B cell (primary cell): ENCODE results near the gene USB1. TPM values are rescaled to one million over a fixed set of nuclear protein-coding genes. Genes with fewer than 3 reads are reported as not detected.

Source experiments
- ATAC-seq: fragments of 200-7000 bp; cut with Tn5 transposase; one replicate; pipeline ENCODE4 v1.10.0; 2021; ENCODE audit warnings: low read depth, mild to moderate bottlenecking, moderate number of reproducible peaks, moderate library complexity
- CTCF ChIA-PET: fragments of 350-600 bp; sonication (Branson Sonifier 250); formaldehyde crosslinking; loops from one replicate; lab custom pipeline; 2021; ENCODE audit warnings: antibody characterized with exemption, inconsistent platforms; lab: Charles Lee
- POLR2A ChIA-PET: fragments of 350-600 bp; sonication (Branson Sonifier 250); formaldehyde crosslinking; loops from one replicate; lab custom pipeline; 2021; ENCODE audit warnings: antibody characterized with exemption; lab: Charles Lee
- DNase-seq: peaks from one replicate; pipeline ENCODE4 v3.0.0; 2013
- H2AFZ ChIP-seq: 2 replicates; pipeline ENCODE4 v1.6.1; 2012; ENCODE audit warnings: mild to moderate bottlenecking, low read depth, low read length; ENCODE audit not compliant: insufficient read depth, poor library complexity, severe bottlenecking
- H3K27ac ChIP-seq, 2 donors: 1 replicate in 1 of 2; 2 replicates in 1 of 2; pipeline ENCODE4 v1.5.1; 2012 to 2013; ENCODE audit warnings: low read length in 2 of 2, mild to moderate bottlenecking in 2 of 2, moderate library complexity in 1 of 2
- H3K27me3 ChIP-seq, 4 experiments: fragments of 200-600 bp in 1 of 4; sonication (generic) in 1 of 4; replicated peaks in 1 of 4; 1 replicate in 2 of 4; 2 replicates in 2 of 4; pipeline versions ENCODE4 v1.6.1 to v1.7.0; 2013 to 2016; ENCODE audit warnings: low read length in 3 of 4, mild to moderate bottlenecking in 2 of 4, mixed read lengths in 1 of 4, moderate library complexity in 1 of 4; ENCODE audit not compliant: insufficient read depth in 4 of 4, control insufficient read depth in 3 of 4; ENCODE audit errors: control extremely low read depth in 1 of 4
- H3K36me3 ChIP-seq, 2 experiments: replicated peaks in 1 of 2; 1 replicate in 1 of 2; 2 replicates in 1 of 2; pipeline versions ENCODE4 v1.6.1 to v1.7.1; 2013; ENCODE audit warnings: low read length in 1 of 2; ENCODE audit not compliant: insufficient read depth in 2 of 2, control insufficient read depth in 1 of 2; ENCODE audit errors: control extremely low read depth in 1 of 2, extremely low read depth in 1 of 2
- H3K4me1 ChIP-seq, 2 donors: fragments of 200-600 bp in 1 of 2; sonication (generic) in 1 of 2; 1 replicate in 1 of 2; 2 replicates in 1 of 2; pipeline versions ENCODE4 v1.5.1 to v1.6.1; 2013 to 2017; ENCODE audit warnings: low read length in 2 of 2; ENCODE audit not compliant: control insufficient read depth in 2 of 2, insufficient read depth in 2 of 2
- H3K4me2 ChIP-seq: replicated peaks from 2 replicates; pipeline ENCODE3; 2012; ENCODE audit warnings: mild to moderate bottlenecking, low read depth, low read length; ENCODE audit not compliant: poor library complexity, severe bottlenecking
- H3K4me3 ChIP-seq, 5 experiments: fragments of 200-600 bp in 1 of 5; sonication (generic) in 1 of 5; 1 replicate in 3 of 5; 2 replicates in 2 of 5; pipeline versions ENCODE4 v1.5.1 to v1.7.0; 2011 to 2016; ENCODE audit warnings: low read length in 4 of 5, mild to moderate bottlenecking in 4 of 5, low read depth in 2 of 5, control low read depth in 1 of 5, moderate library complexity in 1 of 5; ENCODE audit not compliant: insufficient read depth in 1 of 5; ENCODE audit errors: control extremely low read depth in 1 of 5, extremely low read depth in 1 of 5
- H3K79me2 ChIP-seq: fragments of 200-600 bp; sonication (generic); one replicate; pipeline ENCODE4 v1.6.0; 2016; ENCODE audit warnings: low read length; ENCODE audit not compliant: control insufficient read depth, insufficient read depth
- H3K9ac ChIP-seq: fragments of 200-600 bp; sonication (generic); 2 replicates; pipeline ENCODE4 v1.6.1; 2017; ENCODE audit warnings: mild to moderate bottlenecking, low read length, moderate library complexity
- H3K9me3 ChIP-seq, 3 donors: one replicate each; pipeline versions ENCODE4 v1.6.1 to v1.7.1; 2013; ENCODE audit warnings: low read length in 2 of 3; ENCODE audit not compliant: control insufficient read depth in 2 of 3, insufficient read depth in 1 of 3; ENCODE audit errors: control extremely low read depth in 1 of 3
- H4K20me1 ChIP-seq: 2 replicates; pipeline ENCODE4 v1.6.0; 2012; ENCODE audit warnings: mild to moderate bottlenecking, low read length; ENCODE audit not compliant: insufficient read depth, control insufficient read depth, poor library complexity, severe bottlenecking
- H3K27ac Mint-ChIP-seq: one replicate; pipeline ENCODE4 v1.8.0; 2021; ENCODE audit warnings: mixed read lengths
- H3K27me3 Mint-ChIP-seq: one replicate; pipeline ENCODE4 v1.8.0; 2021; ENCODE audit warnings: mixed read lengths
- H3K4me1 Mint-ChIP-seq: one replicate; pipeline ENCODE4 v1.8.0; 2021; ENCODE audit warnings: mixed read lengths
- H3K4me3 Mint-ChIP-seq: one replicate; pipeline ENCODE4 v1.8.0; 2021; ENCODE audit warnings: mixed read lengths
- H3K9me3 Mint-ChIP-seq: one replicate; pipeline ENCODE4 v1.8.0; 2022; ENCODE audit warnings: mixed read lengths; ENCODE audit not compliant: insufficient read depth
- CTCF ChIP-seq: fragments of 200-600 bp; IDR thresholded peaks from one replicate; pipeline ENCODE4 v1.8.0; 2022; ENCODE audit warnings: antibody characterized with exemption, mild to moderate bottlenecking
- EZH2 ChIP-seq: IDR thresholded peaks from 2 replicates; pipeline ENCODE4 v1.6.1; 2012; ENCODE audit warnings: borderline replicate concordance, low read depth, mild to moderate bottlenecking, moderate library complexity, low read length; ENCODE audit not compliant: insufficient read depth, poor library complexity, severe bottlenecking
- WGBS: methylation state at CpG from one replicate; pipeline ENCODE4 v1.1.5; 2013; ENCODE audit warnings: missing lambda C conversion rate; ENCODE audit not compliant: insufficient coverage; 5-methylcytosine and 5-hydroxymethylcytosine counted together
- intact Hi-C: fragments of 100-400 bp; cut with micrococcal nuclease; formaldehyde crosslinking; loops from one replicate; pipeline ENCODE4 v1.10.0; 2022
- polyA plus RNA-seq: library from polyadenylated mRNA; depleted of rRNA; stranded (reverse); fragments of >200 nt; gene quantifications from 2 replicates; pipeline ENCODE4 v1.2.3, GENCODE V29; 2012
- total RNA-seq, 2 donors: library from RNA; stranded (reverse); fragments of 120-200 nt in 1 of 2; gene quantifications; 1 replicate in 1 of 2; 2 replicates in 1 of 2; pipeline versions ENCODE4 v1.2.3 to v1.2.4, GENCODE V29; 2013 to 2022

USB1 gene
- total and polyA plus RNA-seq, 2 donors (not counting 1 experiment from before 2014, with no cell fraction given), result 32.8 to 37.0 TPM

GRCh38 chr16:58022601-58023371 is 21.6 kb downstream of the USB1 start:
- TF ChIP-seq CTCF (no peak), EZH2 (no peak)
- no peak overlapping the region for H3K27ac ChIP-seq
- peaks cover 0 to 8% of the 10 kb centered on the region in 2 experiments for H3K36me3 ChIP-seq
- H3K4me1 Mint-ChIP-seq, result peaks cover 9% of the 10 kb centered on the region
- H3K4me1 ChIP-seq, result peaks cover 25 to 26% of the 10 kb centered on the region in 2 donors
- 54% methylated on average over 12 of the region's 18 CpGs for WGBS
- POLR2A ChIA-PET, result no interaction called here
- H3K9ac ChIP-seq, result no peak overlapping the region
- no peak overlapping the region for H2AFZ ChIP-seq
- no peaks in the 10 kb centered on the region for H3K9me3 Mint-ChIP-seq
- peaks cover 6% of the 10 kb centered on the region for H3K27me3 Mint-ChIP-seq
- ATAC-seq (no peak), DNase-seq (no peak)
- H3K4me3 Mint-ChIP-seq, result peak overlapping the region; percentile 26
- H3K4me2 ChIP-seq, result no peak overlapping the region
- peaks cover 0 to 30% (median 9%) of the 10 kb centered on the region in 4 experiments for H3K27me3 ChIP-seq
- no peak overlapping the region for H3K4me3 ChIP-seq
- H3K9me3 ChIP-seq, result no peaks in the 10 kb centered on the region
- H4K20me1 ChIP-seq, result no peaks in the 10 kb centered on the region
- CTCF ChIA-PET, result interaction anchor here (0.8 to 1.9 kb wide), 7 partner anchors 54 to 284 kb away, joined by 3 to 7 read pairs (median 4); partner anchors contain the start of gene CFAP20
- no peaks in the 10 kb centered on the region for H3K79me2 ChIP-seq
- intact Hi-C loops, result loop anchor here (10.0 kb wide), 1 partner anchor 462 kb away; no protein-coding TSS in a partner anchor
- H3K27ac Mint-ChIP-seq, result no peak overlapping the region
